ENCODE data around the gene CUBN. TPM values are rescaled to one million over a fixed set of nuclear protein-coding genes. Genes with fewer than 3 reads are reported as not detected.

The CUBN gene
- total RNA-seq, 2 experiments from 2014 or later, result 7.9 to 9.2 TPM

- no peak overlapping the region for H3K27ac Mint-ChIP-seq
- Histone ChIP-seq H3K9me3 (ENCODE audit: control insufficient read depth in 1 of 2, insufficient read depth in 1 of 2, low read length in 2 of 2) (no peaks in the 10 kb centered on the region), H3K27ac (ENCODE audit: low read depth in 1 of 2, low read length in 2 of 2) (no peak overlapping the region), H3K4me1 (ENCODE audit: insufficient read depth, low read length) (no peaks in the 10 kb centered on the region), H3K36me3 (ENCODE audit: insufficient read depth, low read length) (peaks cover 4% of the 10 kb centered on the region), H3K27me3 (ENCODE audit: control insufficient read depth in 1 of 2, insufficient read depth in 2 of 2, low read length in 2 of 2) (no peaks in the 10 kb centered on the region), H3K4me3 (ENCODE audit: low read length) (no peak overlapping the region)
- H3K9me3 Mint-ChIP-seq, result peaks cover 8% of the 10 kb centered on the region
- H3K4me3 Mint-ChIP-seq, result no peak overlapping the region
- H3K27me3 Mint-ChIP-seq, result no peaks in the 10 kb centered on the region
- peaks cover 25% of the 10 kb centered on the region for H3K36me3 Mint-ChIP-seq (ENCODE audit: low read depth)
- intact Hi-C loops (cut with DNase I, micrococcal nuclease), result no loop called here
- no peak for TF ChIP-seq CTCF (IDR thresholded peaks at IDR 0.05)
- H3K4me1 Mint-ChIP-seq (ENCODE audit: low read depth), result no peaks in the 10 kb centered on the region
- CTCF ChIA-PET, result interaction anchor here (0.5 kb wide), 1 partner anchor 103 kb away, joined by 3 read pairs; no protein-coding TSS in a partner anchor
- POLR2A ChIA-PET, result no interaction called here
- ATAC-seq (ENCODE audit: poor library complexity) (no peak), DNase-seq (no peak)
Measured at GRCh38 chr10:17047908-17048307, 81.7 kb downstream of the CUBN start.

GRCh38 chr10:17046989-17047388 lies 82.6 kb downstream of the CUBN start:
- no peak overlapping the region for H3K4me3 ChIP-seq (ENCODE audit: low read length)
- CTCF ChIA-PET, result no interaction called here
- Mint-ChIP-seq H3K36me3 (ENCODE audit: low read depth) (peaks cover 23% of the 10 kb centered on the region), H3K27me3 (no peaks in the 10 kb centered on the region), H3K27ac (no peak overlapping the region), H3K9me3 (peaks cover 6% of the 10 kb centered on the region), H3K4me1 (ENCODE audit: low read depth) (no peaks in the 10 kb centered on the region), H3K4me3 (no peak overlapping the region)
- peaks cover 4% of the 10 kb centered on the region for H3K36me3 ChIP-seq (ENCODE audit: insufficient read depth, low read length)
- H3K9me3 ChIP-seq (ENCODE audit: control insufficient read depth in 1 of 2, insufficient read depth in 1 of 2, low read length in 2 of 2), result no peaks in the 10 kb centered on the region
- no peaks in the 10 kb centered on the region for H3K4me1 ChIP-seq (ENCODE audit: insufficient read depth, low read length)
- no peak for ATAC-seq (ENCODE audit: poor library complexity)
- TF ChIP-seq CTCF (IDR thresholded peaks at IDR 0.05), result no peak
- intact Hi-C loops (cut with DNase I, micrococcal nuclease), result no loop called here
- POLR2A ChIA-PET, result no interaction called here
- DNase-seq, result no peak
- H3K27ac ChIP-seq (ENCODE audit: low read depth in 1 of 2, low read length in 2 of 2), result no peak overlapping the region
- H3K27me3 ChIP-seq (ENCODE audit: control insufficient read depth in 1 of 2, insufficient read depth in 2 of 2, low read length in 2 of 2), result no peaks in the 10 kb centered on the region

- H3K36me3 Mint-ChIP-seq (ENCODE audit: low read depth), result no peaks in the 10 kb centered on the region
- ATAC-seq (ENCODE audit: poor library complexity) (no peak), DNase-seq (no peak)
- TF ChIP-seq CTCF (IDR thresholded peaks at IDR 0.05), result no peak
- no peak overlapping the region for H3K4me3 ChIP-seq (ENCODE audit: low read length)
- H3K27me3 ChIP-seq (ENCODE audit: control insufficient read depth in 1 of 2, insufficient read depth in 2 of 2, low read length in 2 of 2), result no peaks in the 10 kb centered on the region
- H3K4me3 Mint-ChIP-seq, result no peak overlapping the region
- ChIA-PET POLR2A (no interaction called here), CTCF (interaction anchor here (0.6 to 1.1 kb wide), 2 partner anchors 31 to 174 kb away, joined by 3 read pairs; no protein-coding TSS in a partner anchor)
- no peaks in the 10 kb centered on the region for H3K4me1 Mint-ChIP-seq (ENCODE audit: low read depth)
- H3K27ac ChIP-seq (ENCODE audit: low read depth in 1 of 2, low read length in 2 of 2), result no peak overlapping the region
- no peaks in the 10 kb centered on the region for H3K4me1 ChIP-seq (ENCODE audit: insufficient read depth, low read length)
- peaks cover 4% of the 10 kb centered on the region for H3K36me3 ChIP-seq (ENCODE audit: insufficient read depth, low read length)
- intact Hi-C loops (cut with DNase I, micrococcal nuclease), result no loop called here
- no peaks in the 10 kb centered on the region for H3K27me3 Mint-ChIP-seq
- no peaks in the 10 kb centered on the region for H3K9me3 Mint-ChIP-seq
- no peaks in the 10 kb centered on the region for H3K9me3 ChIP-seq (ENCODE audit: control insufficient read depth in 1 of 2, insufficient read depth in 1 of 2, low read length in 2 of 2)
- H3K27ac Mint-ChIP-seq, result no peak overlapping the region
Measured at GRCh38 chr10:17043586-17043985, 86.0 kb downstream of the CUBN start.

Measured in CD4-positive, alpha-beta T cell (primary cell).